Gastrocnemius medialis (tissue), 4 donors: ENCODE measurements around the gene SLC25A21.

Experiments
- POLR2A ChIP-seq, 2 donors: fragments of 450-650 bp; IDR thresholded peaks; one replicate each; pipeline ENCODE4 v1.6.1; 2017; ENCODE audit warnings: antibody characterized with exemption in 2 of 2, mild to moderate bottlenecking in 2 of 2, moderate library complexity in 2 of 2
- TF ChIP-seq, protein P1 (sequence below), 5 experiments: fragments of 450-650 bp in 3 of 5; fragments of 200-600 bp in 2 of 5; sonication (generic) in 2 of 5; IDR thresholded peaks in 4 of 5; conservative IDR thresholded peaks in 1 of 5; 1 replicate in 4 of 5; 2 replicates in 1 of 5; pipeline ENCODE4 v1.5.1; 2016 to 2019; ENCODE audit warnings: antibody characterized with exemption in 5 of 5, mild to moderate bottlenecking in 3 of 5, moderate library complexity in 3 of 5

DNA sequence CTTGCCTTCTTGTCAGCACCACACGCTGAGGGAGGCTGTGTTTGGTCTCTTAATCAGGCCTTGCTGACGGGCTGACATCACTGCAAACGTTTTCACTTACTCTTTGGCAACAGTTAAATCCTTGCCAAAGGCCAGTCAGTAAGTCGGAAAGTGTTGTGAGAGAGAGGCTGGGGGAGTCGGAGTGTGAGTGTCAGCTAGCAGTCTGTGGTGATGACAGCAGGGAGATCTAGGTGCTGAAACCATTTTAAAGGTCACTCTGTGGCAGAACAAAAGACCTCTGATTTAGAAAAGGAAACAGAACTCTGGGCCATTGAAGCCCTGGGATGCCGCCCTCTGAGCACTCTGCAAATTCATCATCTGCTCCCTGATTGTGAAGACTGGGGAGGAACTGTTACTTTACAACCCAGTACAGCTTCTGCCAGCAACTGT, 367.3 kb downstream of the SLC25A21 start:
- no peak for TF ChIP-seq POLR2A (IDR thresholded peaks at IDR 0.05)
- TF ChIP-seq, protein P1, sequence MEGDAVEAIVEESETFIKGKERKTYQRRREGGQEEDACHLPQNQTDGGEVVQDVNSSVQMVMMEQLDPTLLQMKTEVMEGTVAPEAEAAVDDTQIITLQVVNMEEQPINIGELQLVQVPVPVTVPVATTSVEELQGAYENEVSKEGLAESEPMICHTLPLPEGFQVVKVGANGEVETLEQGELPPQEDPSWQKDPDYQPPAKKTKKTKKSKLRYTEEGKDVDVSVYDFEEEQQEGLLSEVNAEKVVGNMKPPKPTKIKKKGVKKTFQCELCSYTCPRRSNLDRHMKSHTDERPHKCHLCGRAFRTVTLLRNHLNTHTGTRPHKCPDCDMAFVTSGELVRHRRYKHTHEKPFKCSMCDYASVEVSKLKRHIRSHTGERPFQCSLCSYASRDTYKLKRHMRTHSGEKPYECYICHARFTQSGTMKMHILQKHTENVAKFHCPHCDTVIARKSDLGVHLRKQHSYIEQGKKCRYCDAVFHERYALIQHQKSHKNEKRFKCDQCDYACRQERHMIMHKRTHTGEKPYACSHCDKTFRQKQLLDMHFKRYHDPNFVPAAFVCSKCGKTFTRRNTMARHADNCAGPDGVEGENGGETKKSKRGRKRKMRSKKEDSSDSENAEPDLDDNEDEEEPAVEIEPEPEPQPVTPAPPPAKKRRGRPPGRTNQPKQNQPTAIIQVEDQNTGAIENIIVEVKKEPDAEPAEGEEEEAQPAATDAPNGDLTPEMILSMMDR (IDR thresholded peaks at IDR 0.05 in 4 of 5, conservative IDR thresholded peaks at IDR 0.05 in 1 of 5): no peak
